BLaER1 treated with 17β-estradiol and CSF1 and Interleukin-3, amounts not matched to agents 10 nM and 100 nM (cell line): ENCODE measurements around the gene ZER1.
A peak's percentile ranks its signal among the peaks of the same experiment; 100 is the strongest.

ENCODE experiments used
- H3K27ac ChIP-seq, 11 experiments: shearing (Covaris generic); formaldehyde crosslinking; 2 replicates each; pipeline ENCODE4 v1.8.1; 2022
- H3K27me3 ChIP-seq, 11 experiments: shearing (Covaris generic); formaldehyde crosslinking; 2 replicates each; pipeline ENCODE4 v1.8.1; 2022
- H3K36me3 ChIP-seq, 11 experiments: shearing (Covaris generic); formaldehyde crosslinking; 2 replicates each; pipeline ENCODE4 v1.8.1; 2022
- H3K4me1 ChIP-seq, 10 experiments: shearing (Covaris generic); formaldehyde crosslinking; 2 replicates each; pipeline ENCODE4 v1.8.1; 2022
- H3K4me2 ChIP-seq, 11 experiments: shearing (Covaris generic); formaldehyde crosslinking; 2 replicates each; pipeline ENCODE4 v1.8.1; 2022
- H3K4me3 ChIP-seq, 10 experiments: shearing (Covaris generic); formaldehyde crosslinking; 2 replicates each; pipeline ENCODE4 v1.8.1; 2022
- H3K9ac ChIP-seq, 11 experiments: shearing (Covaris generic); formaldehyde crosslinking; 2 replicates each; pipeline ENCODE4 v1.8.1; 2022
- H3K9me3 ChIP-seq, 11 experiments: shearing (Covaris generic); formaldehyde crosslinking; replicated peaks in 1 of 11; 2 replicates each; pipeline ENCODE4 v1.8.1; 2022
- H4K20me1 ChIP-seq, 11 experiments: shearing (Covaris generic); formaldehyde crosslinking; 2 replicates each; pipeline ENCODE4 v1.8.1; 2022
- Cebpa-rat ChIP-seq, 11 experiments: shearing (Covaris generic); IDR thresholded peaks; 2 replicates each; pipeline ENCODE4 v1.8.1; 2022

ZER1 gene

DNA sequence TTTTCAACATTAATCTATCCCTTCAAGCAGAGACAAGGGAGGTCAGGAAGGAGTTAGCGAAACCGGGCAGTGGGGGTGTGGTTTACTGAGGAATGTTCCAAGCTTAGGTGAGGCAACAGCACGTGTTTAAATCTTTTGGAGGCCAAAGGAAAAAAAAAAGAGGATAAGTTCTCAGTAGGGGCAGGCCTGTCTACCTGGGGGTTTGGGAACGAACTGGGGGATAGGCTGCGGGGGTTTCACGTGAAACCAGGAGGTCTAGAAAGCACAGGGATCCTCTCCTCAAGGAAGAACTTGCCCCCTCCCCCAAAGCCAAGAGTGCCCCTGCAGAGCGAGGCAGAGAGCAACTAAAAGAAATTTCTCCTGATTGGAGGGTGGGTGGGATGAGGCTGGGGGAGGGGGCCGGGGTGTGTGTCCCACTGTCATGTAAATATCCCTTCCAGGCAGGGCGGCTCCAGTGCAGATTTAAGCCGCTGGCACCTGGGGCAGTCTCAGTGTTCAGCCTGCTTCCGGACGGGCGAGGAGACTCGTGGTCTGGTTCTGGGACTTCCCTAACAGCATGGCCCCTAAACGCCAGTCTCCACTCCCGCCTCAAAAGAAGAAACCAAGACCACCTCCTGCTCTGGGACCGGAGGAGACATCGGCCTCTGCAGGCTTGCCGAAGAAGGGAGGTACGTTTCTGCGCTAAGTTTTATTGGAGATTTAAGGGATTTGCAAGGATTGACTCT is 88.2 kb downstream of the ZER1 start:
- Histone ChIP-seq H3K27ac (peak overlapping the region; percentile 82 to 95 (median 92)), H3K4me3 (peak overlapping the region; percentile 74 to 94 (median 82)), H3K9ac (peak overlapping the region; percentile 88 to 94 (median 91)), H3K27me3 (no peaks in the 10 kb centered on the region), H4K20me1 (peaks cover 0 to 7% (median 0%) of the 10 kb centered on the region in 11 experiments; a peak in 3 of 22 replicates), H3K4me1 (peaks cover 57 to 70% (median 63%) of the 10 kb centered on the region in 10 experiments), H3K9me3 (no peaks in the 10 kb centered on the region), H3K4me2 (peak overlapping the region; percentile 92 to 100 (median 98)), H3K36me3 (peaks cover 0 to 7% (median 0%) of the 10 kb centered on the region in 11 experiments; a peak in 1 of 22 replicates)
- no peak for TF ChIP-seq Cebpa-rat (IDR thresholded peaks at IDR 0.05)
